HG03196 (cell line): ENCODE data around the gene SLC25A33.

ENCODE experiments used
- ATAC-seq: cut with Tn5 transposase; IDR thresholded peaks from one replicate; pipeline ENCODE4 v1.9.1; 2021; ENCODE audit not compliant: unreplicated experiment

Gene SLC25A33

DNA sequence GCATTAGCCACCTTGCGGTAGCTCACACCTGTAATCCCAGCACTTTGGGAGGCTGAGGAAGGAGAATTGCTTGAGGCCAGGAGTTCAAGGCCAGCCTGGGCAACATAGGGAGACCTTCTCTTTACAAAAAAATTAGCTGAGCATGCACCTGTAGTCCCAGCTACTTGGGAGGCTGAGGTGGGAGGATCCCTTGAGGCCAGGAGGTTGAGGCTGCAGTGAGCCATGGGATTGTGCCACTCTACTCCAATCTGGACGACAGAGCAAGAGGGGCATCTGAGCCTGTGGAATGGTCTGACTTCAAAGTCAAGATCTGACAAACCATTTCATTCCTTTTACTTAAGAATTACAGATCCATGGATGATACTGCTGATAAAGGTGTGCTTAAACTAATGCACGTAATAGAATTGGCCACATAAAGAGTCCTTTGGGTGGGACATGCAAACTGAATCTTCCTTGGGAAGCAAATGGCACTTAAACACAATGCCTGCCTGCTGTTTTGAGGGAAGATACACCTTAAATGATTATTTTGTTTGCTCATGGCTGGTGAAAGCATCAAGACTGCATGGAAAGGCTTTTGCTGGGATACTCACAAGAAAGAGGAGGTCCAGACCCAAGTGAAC lies 47.0 kb downstream of the SLC25A33 start:
- ATAC-seq: no peak

DNA sequence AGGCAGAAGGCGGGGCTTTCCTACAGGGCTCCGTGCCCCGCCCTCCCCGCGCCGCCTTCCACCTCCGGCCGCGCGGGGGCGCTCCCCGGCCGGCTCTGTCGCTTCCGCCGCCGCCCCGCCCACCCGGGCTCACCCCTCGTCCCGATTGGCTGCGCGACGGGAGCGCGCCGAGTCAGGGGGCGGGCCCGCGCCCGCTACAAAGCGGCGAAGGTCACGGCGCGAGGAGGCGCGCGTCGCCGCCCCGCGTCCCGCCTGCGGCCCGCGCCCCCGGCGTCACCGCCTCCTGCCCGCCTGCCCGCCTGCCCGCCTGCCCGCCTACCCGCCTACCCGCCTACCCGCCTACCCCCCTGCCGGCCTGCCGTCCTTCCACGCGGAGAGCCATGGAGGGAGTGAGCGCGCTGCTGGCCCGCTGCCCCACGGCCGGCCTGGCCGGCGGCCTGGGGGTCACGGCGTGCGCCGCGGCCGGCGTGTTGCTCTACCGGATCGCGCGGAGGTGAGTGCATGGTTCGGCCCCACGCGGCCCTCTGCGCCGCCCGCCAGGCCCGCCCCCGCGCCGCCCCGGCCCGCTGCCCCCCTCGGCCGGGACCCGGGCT lies 49.4 kb downstream of the SLC25A33 start, which contains the start of gene TMEM201:
TMEM201 (plus strand) TSS at position 361 of the 593 bp plus-strand sequence; CDS start at position 381, 20 bp downstream.
- peak; percentile 63 for ATAC-seq

DNA sequence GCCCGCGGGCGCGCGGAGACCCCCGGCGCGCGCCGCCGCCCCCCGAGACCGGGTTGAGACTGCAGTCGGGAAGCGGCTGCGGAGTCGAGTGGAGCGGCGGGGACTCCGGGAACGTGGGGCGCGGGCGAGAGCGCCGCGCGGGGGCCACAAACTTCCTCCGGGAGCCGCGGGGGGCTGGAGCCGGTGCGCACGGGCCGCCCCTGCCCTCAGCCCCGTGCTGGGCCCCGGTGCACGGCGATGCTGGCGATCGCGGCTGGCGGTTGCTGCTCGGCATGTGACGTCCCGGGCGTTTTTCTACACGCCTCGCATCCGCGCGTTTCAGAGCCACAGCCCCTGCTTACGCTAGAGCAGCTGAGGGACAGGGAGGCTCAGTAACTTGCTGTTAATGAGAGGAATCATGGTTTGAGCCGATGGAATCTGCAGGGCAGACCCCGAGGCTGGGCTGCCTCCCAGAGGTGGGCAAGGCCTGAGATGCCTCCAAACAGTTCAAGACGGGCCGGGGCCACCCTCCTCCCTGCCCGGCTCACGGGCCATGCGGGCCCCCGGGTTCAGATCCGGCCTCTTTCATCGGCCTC lies 50.0 kb downstream of the SLC25A33 start:
- no peak for ATAC-seq

DNA sequence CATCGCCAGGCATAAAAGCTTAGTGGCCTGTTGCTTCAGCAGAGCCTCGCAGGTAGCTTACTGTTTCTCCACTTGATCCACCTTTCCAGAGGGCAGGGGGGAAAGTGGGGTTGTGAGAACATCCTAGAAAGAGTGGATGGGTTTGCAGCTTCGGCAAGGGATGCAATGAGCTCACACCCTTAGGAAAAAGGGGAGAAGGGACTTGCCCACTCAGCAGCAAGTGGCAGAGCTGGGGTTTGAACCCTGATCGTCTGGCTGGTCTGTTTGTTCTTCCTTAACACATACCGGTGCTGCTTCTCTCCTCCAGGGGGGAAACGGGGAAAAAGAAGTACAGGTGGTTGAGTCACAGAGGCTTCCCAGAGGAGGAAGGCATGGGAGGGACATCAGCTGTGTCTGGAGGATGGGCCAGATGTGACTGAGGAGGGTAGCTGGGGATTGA lies 50.5 kb downstream of the SLC25A33 start:
- ATAC-seq: no peak

DNA sequence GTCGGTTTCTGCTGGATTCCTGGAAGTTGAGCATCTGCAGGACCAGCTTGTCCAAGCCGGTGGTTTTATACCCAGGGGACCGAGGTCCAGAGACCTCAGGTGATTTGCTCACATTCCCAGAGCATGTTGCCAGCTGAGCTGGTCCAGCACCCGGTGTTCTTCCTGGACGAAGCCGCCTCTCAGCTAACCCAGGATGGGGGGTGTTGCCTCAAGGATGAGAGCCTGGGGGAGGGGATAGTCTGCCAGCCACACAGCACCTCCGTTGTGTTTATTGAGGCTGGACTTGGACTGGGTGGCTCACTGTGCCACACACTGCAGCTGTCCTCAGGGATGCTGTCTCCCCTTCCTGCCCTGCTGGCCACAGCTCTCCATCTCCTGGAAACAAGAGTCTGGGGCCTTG lies 50.9 kb downstream of the SLC25A33 start:
- ATAC-seq: no peak

DNA sequence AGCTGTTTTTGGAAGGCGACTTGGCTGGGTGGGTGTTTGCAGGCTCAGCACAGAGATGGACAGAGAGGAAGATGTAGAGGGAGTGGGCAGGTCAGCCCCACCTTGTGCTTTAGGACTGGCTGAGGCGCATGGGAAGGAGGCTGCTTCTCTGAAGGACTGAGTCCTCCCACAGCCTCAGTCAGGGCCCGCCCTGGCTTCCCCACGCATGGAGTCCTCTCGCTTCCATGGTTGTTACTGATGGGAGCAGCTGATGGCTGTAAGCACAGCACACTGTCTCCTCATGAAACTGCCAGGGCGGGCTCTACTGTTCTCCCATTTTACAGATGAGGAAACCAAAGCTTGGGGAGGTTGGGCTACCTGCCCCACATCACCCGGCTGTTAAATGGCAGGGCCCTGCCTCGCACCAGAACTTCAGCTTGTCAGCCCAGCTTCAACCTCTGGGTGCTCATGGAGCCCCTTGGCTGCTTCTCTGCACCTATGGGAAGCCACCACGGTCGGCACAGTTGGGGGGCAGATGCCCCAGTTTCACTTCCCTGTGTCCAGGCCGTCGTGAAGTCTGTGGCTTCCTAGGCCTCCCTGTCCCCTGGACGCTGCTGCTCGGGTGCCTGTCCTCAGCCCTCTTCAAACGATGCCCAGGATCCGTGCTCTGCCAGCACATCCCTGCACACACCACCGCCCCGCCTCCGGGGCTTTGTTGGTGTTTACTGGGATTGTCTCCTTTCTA lies 51.8 kb downstream of the SLC25A33 start:
- ATAC-seq: no peak

DNA sequence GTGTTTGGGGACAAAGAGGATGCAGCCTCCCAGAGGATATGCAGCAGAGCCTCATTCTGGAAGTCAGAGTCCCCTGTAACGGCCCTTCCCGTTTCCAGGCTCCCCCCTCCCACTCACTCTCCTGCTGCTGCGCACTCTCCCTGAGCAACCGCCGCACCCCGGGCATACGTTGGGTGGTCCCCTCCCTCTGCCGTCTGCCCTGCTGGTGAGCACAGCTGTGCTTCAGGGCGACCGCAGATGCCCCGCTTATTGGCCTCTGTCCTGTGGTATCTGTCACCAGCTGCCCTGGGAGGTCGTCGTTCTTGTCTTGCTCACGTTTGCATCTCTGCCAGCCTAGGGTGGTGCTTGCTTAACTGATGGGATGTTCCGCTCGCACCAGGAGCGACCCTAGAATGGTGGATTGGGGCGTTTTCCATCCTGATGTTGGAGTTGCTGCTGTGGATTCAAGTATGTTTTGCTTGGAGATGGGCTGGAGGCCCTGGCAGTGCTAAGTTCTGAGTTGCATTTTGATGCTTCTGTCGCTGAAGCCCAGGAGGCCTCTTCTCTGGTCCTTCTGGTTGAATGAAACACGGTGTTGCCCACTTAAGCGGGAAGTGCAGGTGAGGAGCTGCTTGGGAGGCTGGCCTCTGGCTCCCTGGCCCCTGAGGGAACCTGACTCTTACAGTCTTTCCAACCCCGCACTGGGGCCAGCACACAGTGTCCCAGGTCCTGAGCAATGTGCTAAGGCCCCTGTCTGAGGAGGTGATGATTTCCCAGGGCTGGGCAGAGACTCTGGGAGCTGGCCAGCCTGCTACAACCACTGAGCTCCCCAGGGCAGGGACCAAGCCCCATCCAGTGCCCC lies 52.6 kb downstream of the SLC25A33 start:
- ATAC-seq: no peak

DNA sequence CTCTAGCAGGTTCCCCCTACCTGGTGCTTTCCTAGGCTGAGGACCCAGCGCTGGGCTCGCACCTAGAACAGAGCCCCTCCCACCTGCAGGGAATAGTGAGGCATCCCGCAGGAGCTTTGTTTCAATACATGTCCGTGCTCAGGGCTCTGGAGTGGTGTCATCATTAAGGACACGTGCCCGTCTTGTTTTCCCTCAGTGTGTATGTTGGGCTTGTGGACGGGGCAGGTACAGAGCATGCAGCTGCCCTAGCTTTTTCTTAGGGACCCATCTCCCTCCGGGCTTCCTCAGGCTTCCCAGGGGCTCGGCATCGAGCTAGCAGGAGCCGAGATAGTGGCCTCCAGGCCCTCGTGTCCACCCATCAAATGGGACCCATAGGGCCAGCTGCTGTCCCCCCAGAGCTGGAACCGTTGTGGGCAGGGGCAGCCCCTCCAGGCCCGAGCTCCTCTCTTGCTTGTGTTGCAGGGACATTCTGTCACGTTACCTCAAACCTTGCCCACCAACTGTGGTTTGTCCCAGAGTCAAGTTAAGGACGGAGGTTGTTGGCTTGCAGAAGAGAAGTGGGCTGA lies 53.3 kb downstream of the SLC25A33 start:
- ATAC-seq: no peak

DNA sequence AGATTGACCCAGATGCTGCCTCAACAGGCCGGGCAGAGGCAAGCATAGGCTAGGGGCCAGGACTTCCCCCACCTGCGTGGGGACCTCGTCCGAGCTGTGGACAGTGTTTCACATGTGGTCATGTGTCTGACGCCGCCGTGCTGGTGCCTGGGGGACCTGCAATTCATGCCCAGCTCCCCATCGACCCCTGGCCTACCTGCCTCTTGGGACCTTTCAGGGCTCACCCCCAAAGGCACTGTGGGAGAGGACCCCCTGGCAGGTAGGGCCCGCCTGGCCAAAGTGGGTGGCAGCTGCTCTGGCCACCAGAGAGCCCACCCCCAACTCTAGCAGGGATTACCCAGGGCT lies 53.9 kb downstream of the SLC25A33 start:
- ATAC-seq: no peak

DNA sequence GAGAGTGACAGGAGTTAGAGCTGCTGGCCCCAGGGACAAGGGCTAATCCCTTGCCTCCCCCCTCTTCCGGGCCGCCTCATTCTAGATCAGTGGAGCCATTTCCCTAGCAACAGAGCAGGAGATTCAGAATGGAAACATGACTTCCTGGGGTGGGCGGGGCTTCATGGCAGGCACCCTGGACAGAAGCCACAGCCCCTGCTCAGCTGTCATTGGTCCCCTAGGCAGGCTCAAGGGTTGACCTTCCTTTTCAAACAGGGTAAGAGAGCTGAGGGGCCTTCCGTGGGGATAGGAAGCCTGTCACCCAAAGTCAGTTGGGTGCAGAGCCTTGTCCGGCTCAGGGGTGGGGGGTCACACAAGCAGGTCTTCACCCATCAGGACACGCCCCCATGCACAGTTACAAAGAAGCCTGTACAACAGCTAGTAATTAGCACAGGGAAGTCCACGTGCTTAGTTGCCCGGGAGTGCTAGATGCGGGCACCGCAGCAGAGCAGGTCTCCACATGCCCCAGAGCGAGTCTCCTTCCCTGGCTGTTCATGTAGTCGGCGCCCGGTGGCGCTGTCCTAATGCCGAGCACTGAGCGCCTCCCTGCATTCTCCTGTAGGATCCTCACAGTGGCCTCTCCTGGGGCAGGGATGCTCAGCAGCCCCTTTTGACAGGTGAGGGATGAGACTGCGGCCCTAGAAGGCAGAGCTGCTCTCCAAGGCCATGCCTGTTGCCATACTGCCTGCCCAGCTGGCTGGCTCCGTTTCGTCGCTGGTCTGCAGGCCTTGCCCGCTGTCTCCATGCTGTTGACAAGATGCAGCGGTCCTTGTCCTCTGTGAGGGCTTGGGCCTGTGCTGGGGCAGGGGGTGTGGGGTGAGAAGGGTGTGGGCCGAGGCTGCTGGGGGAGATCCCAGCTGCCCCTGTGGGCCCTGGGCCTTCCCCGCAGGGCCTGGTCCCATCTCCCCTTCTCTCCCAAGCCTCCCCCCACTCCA lies 54.5 kb downstream of the SLC25A33 start:
- no peak for ATAC-seq

DNA sequence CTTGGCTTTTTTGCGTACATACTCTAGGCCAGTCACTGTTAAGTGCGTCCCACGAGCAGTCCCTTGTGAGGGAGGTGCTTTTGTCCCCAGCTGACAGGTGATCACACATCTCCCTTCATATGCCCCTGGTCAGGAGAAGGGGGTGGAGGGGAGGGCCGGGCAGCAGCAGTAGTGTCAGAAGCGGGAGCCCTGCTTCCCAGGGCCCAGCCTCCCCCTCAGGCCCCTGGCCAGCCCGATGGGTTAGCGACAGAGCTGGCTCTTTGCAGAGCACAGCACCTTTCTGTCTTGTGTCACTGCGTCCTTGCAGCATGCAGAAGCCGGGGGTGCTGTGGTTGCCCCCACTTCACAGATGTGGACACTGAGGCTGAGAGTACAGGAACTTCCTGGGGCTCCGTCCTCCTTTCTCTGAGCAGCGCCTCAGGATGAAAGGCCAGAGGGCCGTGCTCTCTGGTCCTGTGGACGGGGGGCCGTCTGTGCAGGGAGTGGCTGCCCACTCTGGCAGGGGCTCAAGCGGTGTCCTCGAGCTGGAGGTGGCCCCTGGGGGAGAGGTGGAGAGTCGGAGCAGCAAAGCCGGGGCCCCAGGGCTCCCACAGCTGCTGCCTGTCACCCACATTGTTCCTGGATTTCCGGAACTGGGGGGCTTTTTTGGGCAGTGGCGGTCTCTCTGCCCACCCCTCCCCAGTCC lies 55.3 kb downstream of the SLC25A33 start:
- no peak for ATAC-seq

DNA sequence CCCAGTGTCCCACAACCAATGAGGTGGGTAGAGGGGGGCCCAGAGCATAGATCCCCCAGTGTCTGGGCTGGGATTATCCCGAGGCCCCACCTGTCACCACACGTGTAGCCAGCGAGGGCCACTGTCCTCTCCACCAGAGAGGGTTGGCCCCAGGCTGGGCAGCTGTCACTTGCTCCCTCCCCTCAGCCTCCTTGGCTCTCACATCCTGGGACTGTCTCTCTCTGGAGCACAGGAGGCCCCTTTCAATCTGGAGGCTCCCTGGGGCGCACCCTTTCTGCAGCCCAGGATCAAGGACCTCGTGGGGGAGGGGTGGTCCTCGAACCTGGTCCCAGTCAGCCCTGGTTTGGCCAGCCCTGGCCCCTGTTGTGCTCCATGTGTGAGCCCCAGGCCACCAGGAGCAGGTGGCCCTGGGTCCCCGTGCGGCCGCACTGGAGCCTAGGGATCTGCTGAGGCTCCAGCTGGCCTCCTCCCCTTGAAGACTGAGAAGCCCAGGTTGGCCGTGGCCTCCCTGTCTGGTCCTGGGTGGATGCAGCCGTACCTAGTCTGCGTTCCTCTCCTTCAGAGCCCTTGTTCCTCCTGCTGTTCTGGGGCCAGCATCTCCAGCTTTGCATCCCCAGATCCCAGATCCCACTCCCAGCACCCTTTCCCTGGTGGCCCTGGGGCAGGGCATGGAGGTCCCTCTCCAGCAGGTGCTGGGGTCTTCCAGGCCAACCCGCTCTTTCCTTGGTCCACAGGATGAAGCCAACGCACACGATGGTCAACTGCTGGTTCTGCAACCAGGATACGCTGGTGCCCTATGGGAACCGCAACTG lies 56.1 kb downstream of the SLC25A33 start:
- ATAC-seq: no peak

DNA sequence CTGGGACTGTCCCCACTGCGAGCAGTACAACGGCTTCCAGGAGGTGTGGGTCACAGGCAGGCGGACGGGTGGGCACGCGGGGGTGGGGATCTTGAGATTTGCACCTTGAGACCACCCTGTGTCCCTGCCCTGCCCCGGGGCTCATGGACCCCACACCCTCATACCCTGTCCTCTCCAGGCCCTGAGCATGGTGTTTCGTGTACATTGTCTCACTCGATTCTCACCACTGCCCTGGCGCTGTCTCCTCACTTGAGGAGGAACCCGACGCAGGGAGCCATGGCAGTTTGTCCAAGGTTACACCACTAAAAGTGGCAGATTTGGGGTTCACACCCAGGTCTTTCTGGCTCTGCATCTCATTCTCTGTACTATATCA lies 56.7 kb downstream of the SLC25A33 start:
- no peak for ATAC-seq

DNA sequence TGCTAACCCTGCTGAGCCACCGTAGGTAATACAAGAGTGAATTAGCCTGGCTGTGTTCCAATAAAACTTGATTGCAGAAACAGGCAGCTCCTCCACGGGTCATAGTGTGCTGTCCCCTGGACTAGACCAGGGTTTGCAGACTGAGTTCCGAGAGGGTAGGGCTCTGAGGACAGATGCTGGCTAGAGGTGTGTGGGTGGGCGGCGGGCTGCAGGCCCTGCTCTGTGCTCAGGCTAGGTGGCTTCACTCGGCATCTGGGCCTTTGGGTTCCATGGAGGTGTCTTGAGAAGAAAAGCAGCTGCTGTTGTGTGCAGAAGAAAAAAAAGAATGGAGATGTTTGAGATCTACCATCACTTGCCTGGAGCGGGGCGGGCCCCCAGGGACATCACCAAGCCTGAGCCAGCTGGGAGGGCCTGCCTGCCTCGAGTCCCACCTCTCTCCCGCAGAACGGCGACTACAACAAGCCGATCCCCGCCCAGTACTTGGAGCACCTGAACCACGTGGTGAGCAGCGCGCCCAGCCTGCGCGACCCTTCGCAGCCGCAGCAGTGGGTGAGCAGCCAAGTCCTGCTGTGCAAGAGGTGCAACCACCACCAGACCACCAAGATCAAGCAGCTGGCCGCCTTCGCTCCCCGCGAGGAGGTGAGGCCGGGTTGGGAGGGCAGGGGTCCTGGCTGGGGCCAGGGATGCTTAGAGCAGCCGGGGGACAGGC lies 57.3 kb downstream of the SLC25A33 start:
- ATAC-seq: no peak

DNA sequence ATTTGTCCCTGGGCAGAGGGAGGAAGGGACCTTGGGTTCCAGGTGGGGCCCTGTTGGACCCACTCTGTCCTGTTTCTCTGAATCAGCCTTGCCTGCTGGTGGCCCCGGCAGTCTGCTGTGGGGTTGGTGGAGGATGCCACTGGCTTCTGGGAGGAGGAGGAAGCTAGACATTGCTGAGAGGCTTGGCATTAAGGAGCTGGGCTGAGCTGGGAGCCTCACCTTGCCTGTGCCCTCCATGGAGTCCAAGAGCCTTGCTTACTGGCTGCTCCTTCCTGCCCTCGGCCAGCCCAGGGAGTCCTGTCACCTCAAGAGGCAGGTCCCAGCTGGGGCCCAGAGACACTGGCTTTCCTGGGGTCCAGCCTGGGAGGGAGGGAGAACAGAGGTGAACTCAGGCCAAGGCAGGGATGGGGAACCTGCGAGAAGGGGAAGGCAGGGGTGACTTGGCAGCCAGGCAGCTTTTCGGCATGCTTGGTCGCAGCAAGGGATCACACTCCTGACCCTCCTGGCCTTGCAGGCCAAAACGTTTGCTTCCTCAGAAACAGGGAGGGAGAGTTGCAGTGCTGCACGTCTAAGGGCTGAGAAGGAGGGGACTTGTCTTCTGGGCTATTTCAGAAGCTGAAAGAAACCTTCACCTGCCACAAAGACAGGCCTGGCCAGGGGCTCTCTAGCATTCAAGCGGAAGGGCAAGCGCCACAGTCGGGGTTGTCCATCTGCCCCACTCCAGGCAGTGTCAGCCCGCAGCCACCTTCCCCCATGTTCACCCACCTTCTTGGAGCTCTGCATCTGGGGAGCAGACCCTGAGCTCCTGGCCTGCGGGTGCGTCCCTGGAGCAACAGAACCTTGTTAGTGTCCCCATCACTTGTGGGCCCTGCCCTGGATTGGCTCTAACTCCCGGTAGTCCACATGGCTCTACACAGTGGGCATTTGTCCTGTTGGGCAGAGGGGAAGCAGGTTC lies 58.4 kb downstream of the SLC25A33 start:
- no peak for ATAC-seq

DNA sequence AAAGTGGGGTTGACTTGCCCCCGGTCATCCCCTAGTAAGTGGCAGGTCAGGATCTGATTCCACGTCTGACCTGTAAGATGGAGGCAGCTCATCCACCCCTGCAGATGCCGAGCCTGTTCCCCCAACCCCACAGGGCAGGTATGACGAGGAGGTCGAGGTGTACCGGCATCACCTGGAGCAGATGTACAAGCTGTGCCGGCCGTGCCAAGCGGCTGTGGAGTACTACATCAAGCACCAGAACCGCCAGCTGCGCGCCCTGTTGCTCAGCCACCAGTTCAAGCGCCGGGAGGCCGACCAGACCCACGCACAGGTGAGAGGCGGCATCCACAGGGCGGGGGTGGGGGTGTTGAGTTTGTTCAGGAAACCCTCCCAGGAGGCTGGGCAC lies 59.0 kb downstream of the SLC25A33 start:
- no peak for ATAC-seq

DNA sequence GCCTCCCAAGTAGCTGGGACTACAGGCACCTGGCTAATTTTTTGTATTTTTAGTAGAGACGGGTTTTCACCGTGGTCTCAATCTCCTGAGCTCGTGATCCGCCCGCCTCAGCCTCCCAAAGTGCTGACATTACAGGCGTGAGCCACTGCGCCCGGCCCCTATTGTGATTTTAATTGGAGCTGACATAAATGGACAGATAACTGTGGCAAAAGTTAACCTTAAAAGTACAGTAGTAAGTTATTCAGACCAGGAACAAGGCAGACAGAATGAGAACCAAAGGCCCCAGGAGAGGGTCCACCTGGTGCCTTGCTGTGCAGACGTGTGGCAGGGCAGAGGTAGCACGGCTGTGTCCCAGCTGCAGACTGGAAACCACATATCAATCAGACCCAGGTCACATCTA lies 60.5 kb downstream of the SLC25A33 start:
- ATAC-seq: no peak
